Retinal pigment epithelial cell (primary cell): ENCODE results near the gene MMP19.

Experiments used
- DNase-seq: peaks from one replicate; pipeline ENCODE4 v3.0.0-alpha.2; 2010; ENCODE audit warnings: low read depth
- H3K4me3 ChIP-seq: 2 replicates; pipeline ENCODE4 v1.5.1; 2011; ENCODE audit warnings: mild to moderate bottlenecking, low read length, control low read depth, moderate library complexity
- CTCF ChIP-seq: conservative IDR thresholded peaks from 2 replicates; pipeline ENCODE4 v1.5.1; 2011; ENCODE audit warnings: low read depth, low read length, control low read depth, inconsistent platforms

Gene MMP19

DNA sequence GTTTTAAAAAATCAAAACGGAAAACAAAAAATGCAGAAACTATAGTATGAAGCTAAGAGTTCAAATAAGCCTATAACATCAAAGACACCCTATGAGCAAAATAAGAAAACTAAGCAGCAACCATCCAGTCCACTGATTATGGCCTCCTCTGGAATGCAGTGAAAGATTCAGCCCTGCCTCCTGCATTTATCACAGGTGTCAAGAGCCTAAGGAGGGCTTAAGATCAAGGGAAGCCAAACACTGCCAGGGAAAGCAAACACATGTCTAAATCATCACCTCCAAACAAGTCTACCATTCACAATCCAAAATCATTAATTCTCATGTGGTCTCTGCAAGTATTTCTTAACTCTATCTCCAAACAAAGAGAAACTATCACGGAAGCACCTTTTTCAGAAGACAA lies 53.6 kb downstream of the MMP19 start:
- no peak for TF ChIP-seq CTCF
- no peak for DNase-seq
- H3K4me3 ChIP-seq, result no peak overlapping the region

DNA sequence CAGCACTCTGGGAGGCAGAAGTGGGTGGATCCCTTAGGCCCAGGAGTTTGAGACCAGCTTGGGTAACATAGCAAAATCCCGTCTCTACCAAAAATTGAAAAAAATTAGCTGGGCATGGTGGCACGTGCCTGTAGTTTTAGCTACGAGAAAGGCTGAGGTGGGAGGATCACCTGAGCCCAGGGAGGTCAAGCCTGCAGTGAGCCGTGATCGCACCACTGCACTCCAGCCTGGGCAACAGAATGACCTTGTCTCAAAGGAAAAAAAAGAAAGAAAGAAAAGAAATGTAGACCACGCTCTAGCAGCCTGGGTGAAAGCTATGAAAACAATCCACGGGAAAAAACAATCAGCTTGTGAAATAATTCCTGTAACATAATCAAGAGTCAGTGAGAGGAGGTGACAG lies 54.2 kb downstream of the MMP19 start:
- no peak for TF ChIP-seq CTCF
- no peak overlapping the region for H3K4me3 ChIP-seq
- no peak for DNase-seq
